ENCODE results near the gene PTPRE. TPM values are rescaled to one million over a fixed set of nuclear protein-coding genes. Genes with fewer than 3 reads are reported as not detected.

Gene PTPRE
- polyA plus RNA-seq, 1 of the 3 experiments (the other 2 are of a cell fraction): 11.8 TPM

DNA sequence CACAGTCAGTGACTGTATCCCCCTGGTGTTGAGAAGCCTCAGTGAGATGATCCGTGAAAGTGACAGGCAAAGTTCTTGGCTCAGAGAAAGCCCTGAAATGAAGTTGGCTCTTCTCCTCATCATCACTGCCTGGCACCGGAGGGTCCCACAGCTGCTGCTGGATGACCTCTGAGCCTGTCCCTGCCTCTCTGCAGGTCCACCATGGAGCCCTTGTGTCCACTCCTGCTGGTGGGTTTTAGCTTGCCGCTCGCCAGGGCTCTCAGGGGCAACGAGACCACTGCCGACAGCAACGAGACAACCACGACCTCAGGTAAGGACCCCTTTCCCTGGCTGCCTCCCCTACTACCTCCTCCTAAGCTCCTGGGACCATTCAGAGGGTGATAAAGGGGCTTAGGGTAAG, 133.8 kb downstream of the PTPRE start:
- Histone ChIP-seq H3K27ac (ENCODE audit: low read depth in 2 of 2, low read length in 1 of 2) (no peak overlapping the region), H3K9me2 (no peaks in the 10 kb centered on the region), H3K27me3 (ENCODE audit: insufficient read depth) (no peaks in the 10 kb centered on the region), H3F3A (replicated peaks; ENCODE audit: insufficient read depth) (peaks cover 7% of the 10 kb centered on the region), H3K9ac (no peak overlapping the region), H3K4me1 (ENCODE audit: control insufficient read depth in 1 of 2, insufficient read depth in 2 of 2, low read depth in 1 of 2, low read length in 1 of 2) (peaks cover 5 to 6% of the 10 kb centered on the region in 2 experiments; a peak in 1 of 4 replicates), H2AFZ (ENCODE audit: low read depth) (no peak overlapping the region), H3K4me2 (no peak overlapping the region), H4K20me1 (ENCODE audit: insufficient read depth) (no peaks in the 10 kb centered on the region), H3K4me3 (ENCODE audit: low read depth in 2 of 2, low read length in 1 of 2) (no peak overlapping the region), H3K9me3 (no peaks in the 10 kb centered on the region), H3K36me3 (replicated peaks in 1 of 2; ENCODE audit: control insufficient read depth in 1 of 2, insufficient read depth in 2 of 2, low read length in 1 of 2) (peaks cover 0 to 4% of the 10 kb centered on the region in 2 experiments), H3K79me2 (ENCODE audit: insufficient read depth) (no peaks in the 10 kb centered on the region)
- WGBS (ENCODE audit: low lambda C conversion rate): 88% methylated on average over 8 of the region's 8 CpGs
- POLR2A ChIA-PET: no interaction called here
- TF ChIP-seq RCOR1 (IDR thresholded peaks at IDR 0.05; ENCODE audit: low read length): no peak
- TF ChIP-seq RFX5 (IDR thresholded peaks at IDR 0.05; ENCODE audit: low read length): no peak
- TF ChIP-seq, protein P1, sequence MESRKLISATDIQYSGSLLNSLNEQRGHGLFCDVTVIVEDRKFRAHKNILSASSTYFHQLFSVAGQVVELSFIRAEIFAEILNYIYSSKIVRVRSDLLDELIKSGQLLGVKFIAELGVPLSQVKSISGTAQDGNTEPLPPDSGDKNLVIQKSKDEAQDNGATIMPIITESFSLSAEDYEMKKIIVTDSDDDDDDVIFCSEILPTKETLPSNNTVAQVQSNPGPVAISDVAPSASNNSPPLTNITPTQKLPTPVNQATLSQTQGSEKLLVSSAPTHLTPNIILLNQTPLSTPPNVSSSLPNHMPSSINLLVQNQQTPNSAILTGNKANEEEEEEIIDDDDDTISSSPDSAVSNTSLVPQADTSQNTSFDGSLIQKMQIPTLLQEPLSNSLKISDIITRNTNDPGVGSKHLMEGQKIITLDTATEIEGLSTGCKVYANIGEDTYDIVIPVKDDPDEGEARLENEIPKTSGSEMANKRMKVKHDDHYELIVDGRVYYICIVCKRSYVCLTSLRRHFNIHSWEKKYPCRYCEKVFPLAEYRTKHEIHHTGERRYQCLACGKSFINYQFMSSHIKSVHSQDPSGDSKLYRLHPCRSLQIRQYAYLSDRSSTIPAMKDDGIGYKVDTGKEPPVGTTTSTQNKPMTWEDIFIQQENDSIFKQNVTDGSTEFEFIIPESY (IDR thresholded peaks at IDR 0.05; ENCODE audit: borderline replicate concordance, low read depth): no peak
- TF ChIP-seq FOXJ3 (CRISPR knock-in tag; IDR thresholded peaks at IDR 0.05): no peak
- no peak for TF ChIP-seq YY1 (IDR thresholded peaks at IDR 0.05; ENCODE audit: low read depth)
- no peak for TF ChIP-seq FOXM1 (IDR thresholded peaks at IDR 0.05; ENCODE audit: low read depth)
- TF ChIP-seq, protein P2, sequence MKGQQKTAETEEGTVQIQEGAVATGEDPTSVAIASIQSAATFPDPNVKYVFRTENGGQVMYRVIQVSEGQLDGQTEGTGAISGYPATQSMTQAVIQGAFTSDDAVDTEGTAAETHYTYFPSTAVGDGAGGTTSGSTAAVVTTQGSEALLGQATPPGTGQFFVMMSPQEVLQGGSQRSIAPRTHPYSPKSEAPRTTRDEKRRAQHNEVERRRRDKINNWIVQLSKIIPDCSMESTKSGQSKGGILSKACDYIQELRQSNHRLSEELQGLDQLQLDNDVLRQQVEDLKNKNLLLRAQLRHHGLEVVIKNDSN (IDR thresholded peaks at IDR 0.05; ENCODE audit: borderline replicate concordance, low read depth): no peak
- no peak for DNase-seq
- CTCF ChIA-PET: interaction anchor here (0.8 to 1.5 kb wide), 3 partner anchors 28 to 39 kb away, joined by 3 to 4 read pairs (median 3); no protein-coding TSS in a partner anchor

DNA sequence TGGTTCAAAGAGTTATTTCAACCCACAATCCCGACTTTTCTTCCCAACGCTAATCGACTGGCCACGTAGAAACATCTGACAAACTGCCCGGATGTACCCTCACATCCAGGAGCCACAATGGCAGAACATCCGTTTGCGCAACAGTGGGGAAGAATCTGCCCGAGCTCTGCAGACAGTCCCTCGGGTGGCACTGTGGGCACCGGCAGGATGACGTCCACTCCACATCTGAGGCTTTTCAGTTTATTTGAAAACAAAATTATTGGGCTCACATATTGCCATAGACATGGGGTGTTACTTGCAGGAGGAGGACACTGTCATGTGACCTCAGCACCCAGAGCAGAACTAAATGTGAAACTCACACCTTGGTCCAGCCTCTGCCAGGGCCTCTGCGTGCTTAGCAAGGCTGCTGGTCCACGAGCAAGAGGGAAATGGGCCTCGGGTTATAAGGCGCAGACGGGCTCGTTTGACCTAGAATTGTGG, 135.3 kb downstream of the PTPRE start:
- Histone ChIP-seq H3K79me2 (ENCODE audit: insufficient read depth) (no peaks in the 10 kb centered on the region), H3K4me2 (no peak overlapping the region), H4K20me1 (ENCODE audit: insufficient read depth) (no peaks in the 10 kb centered on the region), H3K9me2 (no peaks in the 10 kb centered on the region), H3F3A (replicated peaks; ENCODE audit: insufficient read depth) (peaks cover under 1% of the 10 kb centered on the region), H3K4me3 (ENCODE audit: low read depth in 2 of 2, low read length in 1 of 2) (no peak overlapping the region), H3K9ac (no peak overlapping the region), H3K9me3 (no peaks in the 10 kb centered on the region), H3K36me3 (replicated peaks in 1 of 2; ENCODE audit: control insufficient read depth in 1 of 2, insufficient read depth in 2 of 2, low read length in 1 of 2) (peaks cover 0 to 4% of the 10 kb centered on the region in 2 experiments), H3K27ac (ENCODE audit: low read depth in 2 of 2, low read length in 1 of 2) (no peak overlapping the region), H3K4me1 (ENCODE audit: control insufficient read depth in 1 of 2, insufficient read depth in 2 of 2, low read depth in 1 of 2, low read length in 1 of 2) (peaks cover 3 to 6% of the 10 kb centered on the region in 2 experiments; a peak in 1 of 4 replicates), H2AFZ (ENCODE audit: low read depth) (no peak overlapping the region), H3K27me3 (ENCODE audit: insufficient read depth) (no peaks in the 10 kb centered on the region)
- 86% methylated on average over 17 of the region's 17 CpGs for WGBS (ENCODE audit: low lambda C conversion rate)
- TF ChIP-seq, protein P3, sequence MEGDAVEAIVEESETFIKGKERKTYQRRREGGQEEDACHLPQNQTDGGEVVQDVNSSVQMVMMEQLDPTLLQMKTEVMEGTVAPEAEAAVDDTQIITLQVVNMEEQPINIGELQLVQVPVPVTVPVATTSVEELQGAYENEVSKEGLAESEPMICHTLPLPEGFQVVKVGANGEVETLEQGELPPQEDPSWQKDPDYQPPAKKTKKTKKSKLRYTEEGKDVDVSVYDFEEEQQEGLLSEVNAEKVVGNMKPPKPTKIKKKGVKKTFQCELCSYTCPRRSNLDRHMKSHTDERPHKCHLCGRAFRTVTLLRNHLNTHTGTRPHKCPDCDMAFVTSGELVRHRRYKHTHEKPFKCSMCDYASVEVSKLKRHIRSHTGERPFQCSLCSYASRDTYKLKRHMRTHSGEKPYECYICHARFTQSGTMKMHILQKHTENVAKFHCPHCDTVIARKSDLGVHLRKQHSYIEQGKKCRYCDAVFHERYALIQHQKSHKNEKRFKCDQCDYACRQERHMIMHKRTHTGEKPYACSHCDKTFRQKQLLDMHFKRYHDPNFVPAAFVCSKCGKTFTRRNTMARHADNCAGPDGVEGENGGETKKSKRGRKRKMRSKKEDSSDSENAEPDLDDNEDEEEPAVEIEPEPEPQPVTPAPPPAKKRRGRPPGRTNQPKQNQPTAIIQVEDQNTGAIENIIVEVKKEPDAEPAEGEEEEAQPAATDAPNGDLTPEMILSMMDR (IDR thresholded peaks at IDR 0.05): no peak
- TF ChIP-seq EZH2phosphoT487 (IDR thresholded peaks at IDR 0.05; ENCODE audit: borderline replicate concordance, low read depth) (no peak), SMC3 (IDR thresholded peaks at IDR 0.05; ENCODE audit: low read depth, low read length) (no peak), GATA2 (CRISPR knock-in tag; IDR thresholded peaks at IDR 0.05) (no peak), CHD2 (IDR thresholded peaks at IDR 0.05; ENCODE audit: low read length, partially characterized antibody) (no peak), NRF1 (IDR thresholded peaks at IDR 0.05; ENCODE audit: low read depth, low read length) (no peak), RFX5 (IDR thresholded peaks at IDR 0.05; ENCODE audit: low read length) (no peak), RXRA (IDR thresholded peaks at IDR 0.05; ENCODE audit: borderline replicate concordance, low read depth) (no peak), FOXJ3 (CRISPR knock-in tag; IDR thresholded peaks at IDR 0.05) (no peak), FOXM1 (IDR thresholded peaks at IDR 0.05; ENCODE audit: low read depth) (no peak), POLR2AphosphoS5 (IDR thresholded peaks at IDR 0.05; ENCODE audit: low read depth, low read length) (no peak), TAF1 (IDR thresholded peaks at IDR 0.05; ENCODE audit: borderline replicate concordance, low read depth, low read length) (no peak)
- TF ChIP-seq, protein P4, sequence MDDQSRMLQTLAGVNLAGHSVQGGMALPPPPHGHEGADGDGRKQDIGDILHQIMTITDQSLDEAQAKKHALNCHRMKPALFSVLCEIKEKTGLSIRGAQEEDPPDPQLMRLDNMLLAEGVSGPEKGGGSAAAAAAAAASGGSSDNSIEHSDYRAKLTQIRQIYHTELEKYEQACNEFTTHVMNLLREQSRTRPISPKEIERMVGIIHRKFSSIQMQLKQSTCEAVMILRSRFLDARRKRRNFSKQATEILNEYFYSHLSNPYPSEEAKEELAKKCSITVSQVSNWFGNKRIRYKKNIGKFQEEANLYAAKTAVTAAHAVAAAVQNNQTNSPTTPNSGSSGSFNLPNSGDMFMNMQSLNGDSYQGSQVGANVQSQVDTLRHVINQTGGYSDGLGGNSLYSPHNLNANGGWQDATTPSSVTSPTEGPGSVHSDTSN (IDR thresholded peaks at IDR 0.05): no peak
- ChIA-PET POLR2A (no interaction called here), CTCF (interaction anchor here (1.1 kb wide), 2 partner anchors 16 to 27 kb away, joined by 3 read pairs; no protein-coding TSS in a partner anchor)
- DNase-seq: no peak
